ENCODE results near the gene SPHK1.

DNA sequence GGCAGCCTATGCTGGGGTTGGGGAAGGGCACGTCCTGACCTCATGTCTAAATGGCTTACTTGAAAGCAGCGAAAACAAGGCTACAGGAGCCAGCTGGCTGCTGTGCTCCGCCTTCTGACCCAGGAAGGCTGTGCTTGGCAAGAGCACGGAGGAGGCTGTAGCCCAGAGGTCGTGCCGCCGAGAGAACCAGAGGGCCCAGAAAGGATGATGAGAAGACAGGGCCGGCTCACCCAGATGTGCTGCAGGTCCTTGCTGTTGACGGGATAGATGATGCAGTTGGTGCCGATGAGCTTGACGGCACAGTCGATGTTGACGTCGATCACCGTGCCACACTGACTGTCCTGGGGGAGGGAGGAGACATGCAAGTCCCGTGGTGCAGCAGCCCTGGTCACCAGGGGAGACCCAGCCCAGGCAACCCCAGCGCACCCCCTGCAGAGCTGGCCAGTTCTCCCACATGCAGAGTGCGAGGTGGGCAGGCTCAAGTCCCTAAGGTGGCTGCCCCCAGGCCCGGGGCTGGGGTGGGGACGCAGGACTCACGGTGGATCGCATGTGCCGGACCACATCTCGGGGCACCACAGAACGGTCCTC lies 20.7 kb downstream of the SPHK1 start:
- TF ChIP-seq GATA3 (IDR thresholded peaks at IDR 0.05; ENCODE audit: low read depth, low read length) = no peak
- TF ChIP-seq GATA2 (IDR thresholded peaks at IDR 0.05; ENCODE audit: low read depth, low read length) = no peak
